HG02973 (cell line): ENCODE results near the gene KRTAP21-2.
"Not testable (repeated sequence)": the region's sequence is repeated elsewhere in the genome, so short reads cannot be mapped to it uniquely, and the experiment has no call there.

Experiments
- ATAC-seq: cut with Tn5 transposase; IDR thresholded peaks from one replicate; pipeline ENCODE4 v1.9.1; 2021; ENCODE audit warnings: moderate library complexity; ENCODE audit not compliant: unreplicated experiment

Gene KRTAP21-2

GRCh38 chr21:30747159-30747558, at the start of gene KRTAP21-2:
Gene KRTAP21-2 (minus strand): TSS chr21:30747259. CDS start chr21:30747202, 57 bp downstream.
- no peak for ATAC-seq

- no peak for ATAC-seq
These were observed 46.7 kb upstream of the KRTAP21-2 start for GRCh38 chr21:30793581-30794314.

GRCh38 chr21:30779249-30779648, 32.2 kb upstream of the KRTAP21-2 start:
- ATAC-seq = no peak

GRCh38 chr21:30769724-30770431, 22.8 kb upstream of the KRTAP21-2 start:
- ATAC-seq = no peak

GRCh38 chr21:30760776-30761175, 13.7 kb upstream of the KRTAP21-2 start:
- ATAC-seq = no peak

- no peak for ATAC-seq
These were observed 11.2 kb upstream of the KRTAP21-2 start for GRCh38 chr21:30758306-30758705.

GRCh38 chr21:30755328-30755727, 8.3 kb upstream of the KRTAP21-2 start, which contains the start of gene KRTAP21-1:
Gene KRTAP21-1 (minus strand): TSS chr21:30755428. CDS start chr21:30755378, 50 bp downstream.
- not testable (repeated sequence) for ATAC-seq

GRCh38 chr21:30740462-30740861, 6.6 kb downstream of the KRTAP21-2 start:
- no peak for ATAC-seq

GRCh38 chr21:30733026-30733425, 14.0 kb downstream of the KRTAP21-2 start:
- no peak for ATAC-seq

- ATAC-seq = no peak
These were observed 20.3 kb downstream of the KRTAP21-2 start for GRCh38 chr21:30726726-30727125.

- ATAC-seq = no peak
These were observed 27.7 kb downstream of the KRTAP21-2 start for GRCh38 chr21:30719401-30719800.

- no peak for ATAC-seq
These were observed 28.7 kb downstream of the KRTAP21-2 start, which contains the start of gene KRTAP21-3 for GRCh38 chr21:30718239-30718909. Gene KRTAP21-3 (minus strand): TSS chr21:30718777. CDS start chr21:30718759, 18 bp downstream.

GRCh38 chr21:30717105-30717504, 30.0 kb downstream of the KRTAP21-2 start:
- no peak for ATAC-seq

- no peak for ATAC-seq
These were observed 32.1 kb downstream of the KRTAP21-2 start for GRCh38 chr21:30714946-30715345.

GRCh38 chr21:30714456-30714855, 32.6 kb downstream of the KRTAP21-2 start:
- ATAC-seq = no peak

- no peak for ATAC-seq
These were observed 33.3 kb downstream of the KRTAP21-2 start for GRCh38 chr21:30713766-30714165.

- no peak for ATAC-seq
These were observed 36.6 kb downstream of the KRTAP21-2 start for GRCh38 chr21:30710499-30710898.

- no peak for ATAC-seq
These were observed 39.6 kb downstream of the KRTAP21-2 start for GRCh38 chr21:30707409-30707808.
